Midbrain (tissue), 1 donor: ENCODE results near the gene NR1I2.

ENCODE experiments used
- DNase-seq: peaks from one replicate; lab custom pipeline; 2025; lab: John Stamatoyannopoulos, UW

Gene NR1I2

GRCh38 chr3:119779731-119780383, 2.0 kb upstream of the NR1I2 start:
- no peak for DNase-seq

GRCh38 chr3:119782460-119782859, 559 bp downstream of the NR1I2 start:
- no peak for DNase-seq

- DNase-seq: no peak
These were observed 1.4 kb downstream of the NR1I2 start for GRCh38 chr3:119783255-119783654.

GRCh38 chr3:119783883-119784282, 2.0 kb downstream of the NR1I2 start:
- DNase-seq: no peak

GRCh38 chr3:119786409-119786808, 4.5 kb downstream of the NR1I2 start:
- no peak for DNase-seq

GRCh38 chr3:119790369-119790768, 8.5 kb downstream of the NR1I2 start:
- no peak for DNase-seq

- DNase-seq: no peak
These were observed 10.4 kb downstream of the NR1I2 start for GRCh38 chr3:119792270-119792669.

GRCh38 chr3:119794401-119794800, 12.5 kb downstream of the NR1I2 start:
- no peak for DNase-seq

GRCh38 chr3:119794971-119795612, 13.2 kb downstream of the NR1I2 start:
- no peak for DNase-seq

- no peak for DNase-seq
These were observed 13.9 kb downstream of the NR1I2 start for GRCh38 chr3:119795849-119796248.

- no peak for DNase-seq
These were observed 14.5 kb downstream of the NR1I2 start for GRCh38 chr3:119796368-119796767.

- no peak for DNase-seq
These were observed 14.9 kb downstream of the NR1I2 start for GRCh38 chr3:119796785-119797184.

GRCh38 chr3:119800844-119801243, 18.9 kb downstream of the NR1I2 start:
- no peak for DNase-seq

GRCh38 chr3:119808244-119808643, 26.3 kb downstream of the NR1I2 start:
- DNase-seq: no peak

- DNase-seq: no peak
These were observed 26.9 kb downstream of the NR1I2 start for GRCh38 chr3:119808843-119809242.

GRCh38 chr3:119809249-119810017, 27.5 kb downstream of the NR1I2 start:
- no peak for DNase-seq

- no peak for DNase-seq
These were observed 28.1 kb downstream of the NR1I2 start for GRCh38 chr3:119810018-119810435.

- DNase-seq: no peak
These were observed 30.7 kb downstream of the NR1I2 start for GRCh38 chr3:119812491-119813058.

- no peak for DNase-seq
These were observed 33.8 kb downstream of the NR1I2 start for GRCh38 chr3:119815716-119816115.

GRCh38 chr3:119817071-119817470, 35.2 kb downstream of the NR1I2 start:
- no peak for DNase-seq

GRCh38 chr3:119817583-119818363, 35.9 kb downstream of the NR1I2 start:
- DNase-seq: no peak

GRCh38 chr3:119818937-119819336, 37.0 kb downstream of the NR1I2 start:
- no peak for DNase-seq
